Stimulated activated naive CD4-positive, alpha-beta T cell (primary cell): Measurements from ENCODE around the gene ULBP3.
"Not testable (repeated sequence)": the region's sequence is repeated elsewhere in the genome, so short reads cannot be mapped to it uniquely, and the experiment has no call there.

Experiments
- DNase-seq, 6 experiments: peaks; one replicate each; lab custom pipeline; 2025; lab: John Stamatoyannopoulos, UW

ULBP3 gene

GRCh38 chr6:150015281-150016001 lies 53.5 kb downstream of the ULBP3 start:
- peak in 1 of 6 experiments; percentile 20 for DNase-seq

- DNase-seq, result not testable (repeated sequence)
These were observed 54.2 kb downstream of the ULBP3 start for GRCh38 chr6:150014623-150015280.

GRCh38 chr6:150013785-150014622 lies 54.9 kb downstream of the ULBP3 start:
- peak in 1 of 6 experiments; percentile 25 for DNase-seq

GRCh38 chr6:150012846-150013784 lies 55.8 kb downstream of the ULBP3 start:
- DNase-seq, result peak in 1 of 6 experiments; percentile 25
